ENCODE data around the gene FXYD2. TPM values are rescaled to one million over a fixed set of nuclear protein-coding genes. Genes with fewer than 3 reads are reported as not detected.

Gene FXYD2
- total RNA-seq, 6 experiments from 2014 or later: 9.3 to 13.7 (median 11.4) TPM

- Histone ChIP-seq H3K4me3 (no peak overlapping the region), H3K27ac (no peak overlapping the region), H3K36me3 (no peaks in the 10 kb centered on the region), H3K9me3 (no peaks in the 10 kb centered on the region), H3K27me3 (no peaks in the 10 kb centered on the region), H3K4me1 (no peaks in the 10 kb centered on the region)
- no peak for TF ChIP-seq POLR2A (IDR thresholded peaks at IDR 0.05)
- TF ChIP-seq CTCF (IDR thresholded peaks at IDR 0.05): no peak
- 41% methylated on average over 3 of the region's 8 CpGs for WGBS (ENCODE audit: insufficient coverage, low coverage, low lambda C conversion rate, missing lambda C conversion rate)
- ATAC-seq (no peak), DNase-seq (peak in 2 of 3 donors; percentile 26 to 34)
- intact Hi-C loops (cut with DNase I): loop anchor here in 1 of 2 donors (10.0 kb wide), 1 partner anchor 107 kb away; no protein-coding TSS in a partner anchor
Observed at GRCh38 chr11:117837791-117838190, 13.2 kb upstream of the FXYD2 start.

- 55% methylated on average over 8 of the region's 18 CpGs for WGBS (ENCODE audit: insufficient coverage, low coverage, low lambda C conversion rate, missing lambda C conversion rate)
- H3K36me3 ChIP-seq: no peaks in the 10 kb centered on the region
- no peaks in the 10 kb centered on the region for H3K9me3 ChIP-seq
- no peaks in the 10 kb centered on the region for H3K4me1 ChIP-seq
- DNase-seq (peak in 2 of 3 donors; percentile 28 to 33), ATAC-seq (no peak)
- intact Hi-C loops (cut with DNase I): loop anchor here in 1 of 2 donors (10.0 kb wide), 1 partner anchor 108 kb away; no protein-coding TSS in a partner anchor
- H3K27ac ChIP-seq: no peak overlapping the region
- H3K4me3 ChIP-seq: peak overlapping the region in 1 of 3 donors; percentile 7
- H3K27me3 ChIP-seq: no peaks in the 10 kb centered on the region
- TF ChIP-seq CTCF (IDR thresholded peaks at IDR 0.05) (no peak), POLR2A (IDR thresholded peaks at IDR 0.05) (no peak)
Observed at GRCh38 chr11:117837070-117837776, 12.7 kb upstream of the FXYD2 start.

- 57% methylated on average over 13 of the region's 14 CpGs for WGBS (ENCODE audit: insufficient coverage, low coverage, low lambda C conversion rate, missing lambda C conversion rate)
- intact Hi-C loops (cut with DNase I): loop anchor here in 1 of 2 donors (10.0 kb wide), 1 partner anchor 108 kb away; no protein-coding TSS in a partner anchor
- Histone ChIP-seq H3K9me3 (no peaks in the 10 kb centered on the region), H3K27ac (no peak overlapping the region), H3K4me3 (peak overlapping the region in 1 of 3 donors; percentile 7), H3K27me3 (no peaks in the 10 kb centered on the region), H3K36me3 (no peaks in the 10 kb centered on the region), H3K4me1 (no peaks in the 10 kb centered on the region)
- DNase-seq (peak in 2 of 3 donors; percentile 42 to 50), ATAC-seq (peak in 1 of 4 donors; percentile 28)
- TF ChIP-seq CTCF (IDR thresholded peaks at IDR 0.05) (no peak), POLR2A (IDR thresholded peaks at IDR 0.05) (no peak)
Observed at GRCh38 chr11:117836077-117836960, 11.8 kb upstream of the FXYD2 start.

- intact Hi-C loops (cut with DNase I): loop anchor here in 1 of 2 donors (10.0 kb wide), 1 partner anchor 109 kb away; no protein-coding TSS in a partner anchor
- H3K27me3 ChIP-seq: no peaks in the 10 kb centered on the region
- ATAC-seq (no peak), DNase-seq (no peak)
- 77% methylated on average over 8 of the region's 8 CpGs for WGBS (ENCODE audit: insufficient coverage, low coverage, low lambda C conversion rate, missing lambda C conversion rate)
- H3K36me3 ChIP-seq: no peaks in the 10 kb centered on the region
- no peaks in the 10 kb centered on the region for H3K9me3 ChIP-seq
- no peak overlapping the region for H3K4me3 ChIP-seq
- no peak overlapping the region for H3K27ac ChIP-seq
- H3K4me1 ChIP-seq: no peaks in the 10 kb centered on the region
- TF ChIP-seq CTCF (IDR thresholded peaks at IDR 0.05) (no peak), POLR2A (IDR thresholded peaks at IDR 0.05) (no peak)
Observed at GRCh38 chr11:117835576-117835975, 11.0 kb upstream of the FXYD2 start.

Data from right lobe of liver (tissue), 6 donors.